Lower lobe of right lung (tissue), 2 donors: ENCODE data around the gene SARDH. TPM values are rescaled to one million over a fixed set of nuclear protein-coding genes. Genes with fewer than 3 reads are reported as not detected.

Experiments
- ATAC-seq, 2 donors: fragments of 200-7000 bp; cut with Tn5 transposase; one replicate each; pipeline ENCODE4 v1.9.1; 2020 to 2022; ENCODE audit warnings: mild to moderate bottlenecking in 2 of 2, moderate library complexity in 2 of 2
- DNase-seq: peaks from one replicate; pipeline ENCODE4 v3.0.0-alpha.2; 2020
- H3K27ac ChIP-seq: fragments of 200-600 bp; one replicate; pipeline ENCODE4 v1.8.0; 2022
- H3K27me3 ChIP-seq: fragments of 200-600 bp; one replicate; pipeline ENCODE4 v1.8.0; 2022; ENCODE audit warnings: low read depth
- H3K36me3 ChIP-seq: fragments of 200-600 bp; one replicate; pipeline ENCODE4 v1.8.0; 2022; ENCODE audit warnings: mild to moderate bottlenecking
- H3K4me1 ChIP-seq: fragments of 200-600 bp; one replicate; pipeline ENCODE4 v1.8.0; 2022
- H3K4me3 ChIP-seq: fragments of 200-600 bp; one replicate; pipeline ENCODE4 v1.8.0; 2022; ENCODE audit warnings: mild to moderate bottlenecking
- H3K9me3 ChIP-seq: fragments of 200-600 bp; one replicate; pipeline ENCODE4 v1.8.0; 2022
- CTCF ChIP-seq: fragments of 200-600 bp; IDR thresholded peaks from one replicate; pipeline ENCODE4 v1.8.0; 2022; ENCODE audit warnings: antibody characterized with exemption, mild to moderate bottlenecking
- intact Hi-C: fragments of 100-400 bp; cut with DNase I; formaldehyde crosslinking; loops from one replicate; pipeline ENCODE4 v1.11.0; 2022
- total RNA-seq: library from RNA; stranded (reverse); fragmentation: NEBNext Ultra II Directional; extraction: Animal tissue kit (Norgen Biotek cat#: 25700); gene quantifications from one replicate; pipeline ENCODE4 v1.2.1, GENCODE V29; 2021
- donor health status: DM: no; HTN: yes; CAD: no; lungs with severe emphysema.

Gene SARDH
- total RNA-seq, 1 donor from 2014 or later: 3.4 TPM

- Histone ChIP-seq H3K27ac (no peak overlapping the region), H3K4me1 (peaks cover 2% of the 10 kb centered on the region), H3K27me3 (peaks cover 62% of the 10 kb centered on the region), H3K36me3 (no peaks in the 10 kb centered on the region), H3K9me3 (no peaks in the 10 kb centered on the region), H3K4me3 (no peak overlapping the region)
- DNase-seq (no peak), ATAC-seq (no peak)
- intact Hi-C loops: no loop called here
- TF ChIP-seq CTCF: no peak
These were observed 123.5 kb downstream of the SARDH start for GRCh38 chr9:133614678-133615077.

GRCh38 chr9:133614056-133614455 is 124.1 kb downstream of the SARDH start:
- intact Hi-C loops: no loop called here
- no peak for ATAC-seq
- no peak overlapping the region for H3K4me3 ChIP-seq
- no peaks in the 10 kb centered on the region for H3K9me3 ChIP-seq
- no peaks in the 10 kb centered on the region for H3K4me1 ChIP-seq
- H3K36me3 ChIP-seq: no peaks in the 10 kb centered on the region
- H3K27ac ChIP-seq: no peak overlapping the region
- peaks cover 67% of the 10 kb centered on the region for H3K27me3 ChIP-seq
- no peak for DNase-seq
- TF ChIP-seq CTCF: no peak

Other genes with a start within 250 kb of the SARDH start
- not detected for gene MYMK, start 213.4 kb downstream of the SARDH start, total RNA-seq
- 10.1 TPM for gene ADAMTSL2, start 203.6 kb downstream of the SARDH start, total RNA-seq
- gene FAM163B, start 129.0 kb downstream of the SARDH start, total RNA-seq: not detected
- not detected for gene DBH, start 102.0 kb downstream of the SARDH start, total RNA-seq